Endometrial microvascular endothelial cells (primary cell): ENCODE data around the gene ADCYAP1R1. TPM values are rescaled to one million over a fixed set of nuclear protein-coding genes. Genes with fewer than 3 reads are reported as not detected.

ENCODE experiments used
- in situ Hi-C: cut with HindIII; loops from 2 replicates; pipeline ENCODE4 v1.10.0; 2017; ENCODE audit warnings: low sequenced_read_pairs, low pct_unique_long_range_greater_than_20kb; ENCODE audit errors: inconsistent ontology term
- total RNA-seq: library from RNA; depleted of rRNA; stranded (reverse); fragments of >200 nt; gene quantifications from one replicate; pipeline ENCODE4 v1.2.3, GENCODE V29; 2015; ENCODE audit errors: inconsistent ontology term

The ADCYAP1R1 gene
- total RNA-seq, 1 donor from 2014 or later = not detected

DNA sequence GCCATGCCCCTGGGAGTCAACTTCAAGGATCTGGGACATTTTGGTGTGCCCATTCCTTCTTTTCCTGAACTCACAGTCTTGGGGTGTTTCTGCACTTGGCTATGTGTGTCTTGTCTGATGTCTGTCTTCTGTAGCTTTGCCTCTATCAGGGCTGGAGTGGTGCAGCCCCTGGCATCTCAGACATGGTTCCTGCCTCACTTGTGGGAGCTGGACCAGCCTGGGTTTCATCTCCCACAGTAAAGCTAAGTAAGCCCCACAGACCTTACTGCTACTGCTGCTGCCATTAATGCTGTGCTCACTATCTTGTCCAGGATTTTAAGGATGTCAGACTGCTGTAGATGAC is 59.0 kb downstream of the ADCYAP1R1 start:
- in situ Hi-C loops = loop anchor here (25.0 kb wide), 1 partner anchor 324 kb away; no protein-coding TSS in a partner anchor

DNA sequence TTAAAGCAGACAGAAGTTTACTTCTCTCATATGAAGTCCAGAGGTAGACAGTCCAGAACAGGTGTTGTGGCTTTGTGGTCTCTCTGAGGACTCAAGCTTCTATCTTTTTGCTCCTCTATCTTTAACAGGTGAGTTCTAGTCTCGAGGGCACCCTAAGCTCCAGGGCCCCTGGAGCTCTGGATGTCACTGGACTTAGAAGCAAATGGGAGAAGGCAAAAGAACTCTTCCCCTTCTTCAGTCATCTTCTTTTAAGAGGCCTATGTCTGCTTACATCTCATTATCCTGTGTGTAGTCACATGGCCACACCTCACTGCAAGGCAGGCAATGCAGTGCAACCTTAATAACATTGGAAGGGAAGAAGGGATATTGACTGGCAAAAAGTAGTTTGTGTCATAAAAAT is 61.6 kb downstream of the ADCYAP1R1 start:
- in situ Hi-C loops = loop anchor here (25.0 kb wide), 1 partner anchor 326 kb away; no protein-coding TSS in a partner anchor

DNA sequence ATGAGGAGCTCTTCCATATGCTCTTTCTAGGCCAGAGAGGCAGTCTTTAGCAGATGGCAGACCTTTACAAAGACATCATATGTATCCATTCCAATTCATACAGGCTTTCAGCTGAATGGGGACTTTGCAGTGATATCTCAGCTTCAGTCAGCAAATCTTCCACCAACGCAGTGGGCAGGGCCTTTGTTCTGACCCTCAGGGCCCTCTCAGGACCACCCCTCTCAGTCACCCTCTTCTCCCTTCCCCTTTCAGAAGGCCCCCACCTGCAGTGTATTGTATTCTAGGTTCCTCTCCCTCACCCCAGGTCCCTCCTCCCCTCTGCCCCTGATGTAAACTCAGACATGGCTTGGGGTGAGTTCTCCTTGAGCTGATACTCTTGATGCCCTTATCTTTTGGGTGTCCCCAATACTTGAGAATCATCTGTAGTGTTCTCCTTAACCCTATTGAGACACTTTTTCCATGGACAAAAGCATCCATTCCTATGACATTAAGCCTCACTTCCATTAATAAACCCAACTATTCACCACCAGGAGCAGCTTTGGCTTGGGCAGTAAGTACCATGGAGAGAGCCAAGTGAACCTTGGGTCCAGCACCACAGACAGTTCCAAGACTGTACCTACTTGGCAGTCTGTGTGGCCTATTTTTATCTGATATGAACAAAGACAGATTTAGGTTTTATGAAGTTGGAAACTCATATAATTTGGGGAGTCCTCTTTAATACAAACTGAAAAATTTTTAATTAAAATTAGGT is 62.7 kb downstream of the ADCYAP1R1 start:
- in situ Hi-C loops = loop anchor here (25.0 kb wide), 1 partner anchor 327 kb away; no protein-coding TSS in a partner anchor

DNA sequence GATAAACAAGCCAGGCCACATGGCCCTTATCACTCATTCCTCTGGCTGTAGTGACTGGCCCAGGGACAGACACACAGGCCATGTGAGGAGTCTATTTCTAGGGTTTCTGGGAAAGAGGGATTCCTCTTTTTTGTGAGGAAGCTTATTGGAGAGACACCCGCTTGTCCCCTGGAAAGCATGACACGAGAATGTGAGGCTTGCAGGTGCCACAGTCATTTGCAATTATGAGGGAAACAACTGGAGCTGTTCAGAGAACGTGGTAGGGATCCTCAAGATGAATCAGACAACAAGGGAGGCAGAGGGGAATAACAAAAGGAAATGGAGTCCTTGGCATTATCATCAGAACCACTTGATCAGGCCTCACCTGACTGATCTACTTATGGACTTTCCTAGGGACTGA is 64.5 kb downstream of the ADCYAP1R1 start:
- in situ Hi-C loops = loop anchor here (25.0 kb wide), 1 partner anchor 329 kb away; no protein-coding TSS in a partner anchor

DNA sequence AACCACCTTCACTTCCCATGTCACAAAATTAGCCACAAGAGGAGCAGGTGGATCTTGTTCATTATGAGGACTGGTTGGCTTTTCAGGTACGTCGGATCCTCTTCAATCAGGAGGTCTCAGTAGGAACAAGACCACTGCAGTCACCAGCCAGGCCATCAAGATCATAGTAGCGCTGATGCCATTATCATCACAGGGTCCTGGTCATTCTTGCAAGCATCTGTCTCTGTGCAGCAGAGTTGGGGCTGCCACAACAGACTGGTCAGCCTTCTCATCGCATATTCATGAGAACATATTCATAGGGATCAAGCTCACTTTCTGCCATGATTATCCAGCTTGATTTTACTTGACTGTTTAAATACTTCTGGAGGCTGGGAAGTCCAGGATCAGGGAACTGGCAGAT is 67.1 kb downstream of the ADCYAP1R1 start:
- in situ Hi-C loops = loop anchor here (25.0 kb wide), 1 partner anchor 332 kb away; no protein-coding TSS in a partner anchor

DNA sequence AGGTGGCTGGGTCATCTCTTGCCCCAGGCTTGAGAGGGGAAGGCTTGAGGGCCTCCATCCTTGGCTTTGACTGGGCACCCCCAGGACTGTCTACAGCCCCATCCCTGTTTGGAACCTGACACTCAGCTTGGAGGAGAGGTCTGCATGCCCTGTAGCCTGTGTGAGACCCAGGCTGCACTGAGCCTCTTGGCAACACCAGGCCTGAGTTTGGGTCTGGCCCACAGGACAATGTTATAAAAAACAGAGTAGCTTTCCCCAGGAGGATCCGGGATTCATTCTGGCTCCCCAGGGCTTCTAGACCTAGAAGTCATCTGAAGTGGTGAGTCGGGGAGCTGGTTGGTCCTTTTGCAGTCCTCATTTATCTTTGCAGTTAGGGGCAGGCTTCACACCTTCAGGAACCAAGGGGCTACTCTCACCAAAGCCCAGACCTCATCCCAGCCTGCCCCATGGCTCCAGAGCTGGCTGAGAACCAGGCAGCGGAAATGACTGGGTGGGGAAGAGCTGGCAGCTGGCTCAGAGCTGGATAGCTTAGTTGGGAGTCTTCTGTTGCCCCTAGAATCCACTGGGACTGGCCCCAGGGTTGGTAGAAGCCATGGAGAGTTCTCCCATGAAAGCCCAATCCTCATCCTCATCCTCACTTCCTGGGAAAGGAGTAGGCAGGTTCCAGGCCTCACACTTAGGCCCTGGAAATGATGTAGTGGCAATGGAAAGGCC is 68.8 kb downstream of the ADCYAP1R1 start:
- in situ Hi-C loops = loop anchor here (25.0 kb wide), 1 partner anchor 334 kb away; no protein-coding TSS in a partner anchor

DNA sequence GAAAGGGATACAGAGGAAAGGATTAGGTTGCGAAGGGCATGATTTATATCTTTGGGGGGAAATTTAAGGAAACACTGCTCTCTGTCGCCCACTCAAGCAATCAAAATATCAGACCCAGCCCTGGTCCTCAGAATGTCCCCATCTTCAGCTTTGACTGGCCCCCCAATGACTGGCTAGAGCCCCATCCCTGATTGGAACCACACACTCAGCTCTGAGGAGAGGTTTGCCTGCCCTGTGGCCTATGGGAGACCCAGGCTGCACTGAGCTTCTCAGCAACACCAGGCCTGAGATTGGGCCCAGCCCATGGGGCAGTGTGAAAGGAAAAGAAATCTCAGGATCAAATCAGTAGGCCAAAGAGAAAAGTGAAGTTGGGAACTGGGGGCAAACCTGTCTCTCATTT is 69.5 kb downstream of the ADCYAP1R1 start:
- in situ Hi-C loops = loop anchor here (25.0 kb wide), 1 partner anchor 334 kb away; no protein-coding TSS in a partner anchor

DNA sequence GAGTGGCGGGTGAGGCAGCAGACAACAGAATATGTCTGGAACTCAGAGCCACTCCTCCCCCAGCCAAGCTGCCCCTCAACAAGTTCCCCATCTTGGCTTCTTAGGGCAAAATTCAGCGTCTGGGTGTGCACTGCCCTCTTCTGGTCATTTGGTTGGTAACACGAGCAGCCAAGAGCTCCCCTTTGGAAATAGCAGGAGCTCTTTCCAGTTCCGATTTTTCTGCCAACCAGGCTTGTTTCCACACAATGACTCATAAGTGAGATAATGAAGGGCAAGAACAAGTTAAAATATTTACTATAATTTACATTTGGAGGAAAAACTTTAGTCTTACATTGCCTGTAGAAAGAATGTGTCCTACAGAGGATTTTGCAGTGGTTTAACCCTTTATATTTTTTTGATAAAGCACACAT is 70.5 kb downstream of the ADCYAP1R1 start:
- in situ Hi-C loops = loop anchor here (25.0 kb wide), 1 partner anchor 335 kb away; no protein-coding TSS in a partner anchor

DNA sequence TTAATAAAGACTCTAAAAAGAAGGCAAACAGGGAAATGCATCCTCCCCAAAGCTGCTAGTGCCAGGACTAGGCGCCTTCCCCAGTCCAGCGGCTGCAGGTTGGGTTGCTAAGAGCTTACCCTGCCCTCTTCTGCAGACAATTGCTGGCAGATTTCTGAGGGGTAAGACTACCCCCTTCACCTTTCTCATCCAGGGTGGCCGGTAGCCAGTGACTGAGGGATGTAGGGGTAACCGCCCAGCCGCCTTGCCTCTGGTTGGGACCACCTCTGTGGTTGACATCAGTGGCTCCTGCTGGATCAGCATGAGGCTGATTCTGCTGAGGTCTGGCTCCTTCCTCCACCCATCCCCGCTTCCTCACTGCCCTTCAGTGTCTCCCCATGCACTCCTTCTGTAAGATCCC is 71.2 kb downstream of the ADCYAP1R1 start:
- in situ Hi-C loops = loop anchor here (25.0 kb wide), 1 partner anchor 336 kb away; no protein-coding TSS in a partner anchor

DNA sequence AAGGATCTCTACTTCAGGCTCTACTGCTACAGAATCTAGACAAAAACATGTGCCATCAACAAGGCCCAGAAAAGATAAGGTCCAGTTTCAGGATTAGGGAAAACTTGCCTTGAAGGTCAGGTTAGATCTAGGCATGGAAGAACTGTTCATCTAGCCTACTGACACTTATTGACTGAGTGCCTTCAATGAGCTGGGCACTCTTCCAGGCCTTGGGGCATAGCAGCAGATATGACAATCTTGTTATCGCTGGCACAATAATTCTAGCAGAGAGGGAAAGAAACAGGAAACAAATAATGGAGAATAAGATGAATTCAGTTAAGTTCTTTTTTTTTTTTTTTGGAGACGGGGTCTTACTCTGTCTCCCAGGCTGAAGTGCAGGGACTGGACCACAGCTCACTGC is 71.6 kb downstream of the ADCYAP1R1 start:
- in situ Hi-C loops = loop anchor here (25.0 kb wide), 1 partner anchor 336 kb away; no protein-coding TSS in a partner anchor

DNA sequence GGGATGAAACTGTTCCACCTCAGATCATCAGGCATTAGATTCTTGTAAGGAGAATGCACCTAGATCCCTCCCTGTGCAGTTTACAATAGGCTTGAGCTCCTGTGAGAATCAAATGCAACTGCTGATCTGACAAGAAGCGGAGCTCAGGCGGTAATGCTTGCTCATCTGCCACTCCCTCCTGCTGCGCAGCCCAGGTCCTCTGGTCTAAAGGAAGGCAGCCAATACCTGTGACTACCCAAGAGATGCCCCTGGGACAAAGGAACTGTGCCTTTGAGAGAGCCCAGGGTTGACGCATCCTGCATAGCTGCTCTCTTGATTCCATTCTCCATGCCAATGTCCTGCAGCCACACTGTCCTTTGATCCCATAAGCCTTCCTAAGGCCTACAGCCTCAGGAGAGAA is 73.1 kb downstream of the ADCYAP1R1 start:
- in situ Hi-C loops = no loop called here

DNA sequence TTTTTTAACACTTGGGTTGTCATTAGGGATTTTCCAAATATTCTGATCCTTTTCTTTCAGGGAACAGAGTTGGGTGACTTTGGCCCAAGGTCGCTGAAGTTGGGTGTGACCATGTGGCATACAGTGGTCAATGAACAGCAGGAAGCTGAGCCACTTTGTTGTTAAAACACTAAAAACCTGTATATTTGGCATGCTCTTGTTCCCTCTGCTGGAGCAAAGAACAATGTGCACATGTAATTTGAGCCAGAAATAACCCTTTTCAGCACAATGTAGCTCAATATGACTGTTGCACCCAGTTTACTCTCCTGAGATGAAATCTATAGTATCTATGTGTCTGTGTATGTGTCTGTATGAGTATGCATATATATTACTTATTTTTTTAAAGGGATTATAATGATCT is 74.9 kb downstream of the ADCYAP1R1 start:
- in situ Hi-C loops = no loop called here

DNA sequence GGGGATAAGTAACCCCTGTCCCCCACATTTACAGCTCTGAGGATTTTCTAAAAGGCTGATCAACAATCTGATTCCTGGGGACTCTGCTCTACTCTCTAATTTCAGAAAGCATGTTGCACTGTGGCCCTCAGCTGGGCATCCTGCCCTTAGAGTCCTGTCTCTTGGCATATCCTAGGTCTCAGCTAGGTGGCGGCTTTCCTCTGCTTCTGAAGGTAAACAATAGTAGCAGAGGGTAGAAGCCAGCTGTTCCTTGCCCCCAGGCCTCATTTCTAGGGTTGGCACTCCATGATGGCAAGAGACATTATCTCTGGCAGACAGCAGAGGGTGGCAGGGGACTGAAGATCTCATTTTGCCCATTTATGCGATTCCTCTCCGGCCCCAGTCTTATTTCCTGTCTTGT is 77.0 kb downstream of the ADCYAP1R1 start:
- in situ Hi-C loops = no loop called here

DNA sequence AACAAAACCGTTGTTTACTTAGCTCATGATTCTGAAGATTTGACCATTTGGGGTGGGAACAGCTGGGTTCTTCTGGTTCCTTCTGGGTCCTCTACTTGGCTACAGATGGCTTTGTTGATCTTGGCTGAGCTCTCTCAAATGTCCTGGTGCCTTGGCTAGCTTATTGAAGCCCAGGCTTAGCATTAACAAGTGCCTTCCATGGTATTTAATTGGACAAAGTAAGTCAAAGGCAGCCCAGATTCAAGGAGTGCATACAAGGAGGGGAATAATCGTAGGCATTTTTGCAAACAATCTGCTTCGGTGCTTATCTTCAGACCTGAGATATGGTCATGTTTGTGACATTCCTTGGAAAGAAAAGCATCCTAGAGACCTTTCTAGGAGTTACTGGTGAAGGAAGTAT is 81.4 kb downstream of the ADCYAP1R1 start:
- in situ Hi-C loops = no loop called here

DNA sequence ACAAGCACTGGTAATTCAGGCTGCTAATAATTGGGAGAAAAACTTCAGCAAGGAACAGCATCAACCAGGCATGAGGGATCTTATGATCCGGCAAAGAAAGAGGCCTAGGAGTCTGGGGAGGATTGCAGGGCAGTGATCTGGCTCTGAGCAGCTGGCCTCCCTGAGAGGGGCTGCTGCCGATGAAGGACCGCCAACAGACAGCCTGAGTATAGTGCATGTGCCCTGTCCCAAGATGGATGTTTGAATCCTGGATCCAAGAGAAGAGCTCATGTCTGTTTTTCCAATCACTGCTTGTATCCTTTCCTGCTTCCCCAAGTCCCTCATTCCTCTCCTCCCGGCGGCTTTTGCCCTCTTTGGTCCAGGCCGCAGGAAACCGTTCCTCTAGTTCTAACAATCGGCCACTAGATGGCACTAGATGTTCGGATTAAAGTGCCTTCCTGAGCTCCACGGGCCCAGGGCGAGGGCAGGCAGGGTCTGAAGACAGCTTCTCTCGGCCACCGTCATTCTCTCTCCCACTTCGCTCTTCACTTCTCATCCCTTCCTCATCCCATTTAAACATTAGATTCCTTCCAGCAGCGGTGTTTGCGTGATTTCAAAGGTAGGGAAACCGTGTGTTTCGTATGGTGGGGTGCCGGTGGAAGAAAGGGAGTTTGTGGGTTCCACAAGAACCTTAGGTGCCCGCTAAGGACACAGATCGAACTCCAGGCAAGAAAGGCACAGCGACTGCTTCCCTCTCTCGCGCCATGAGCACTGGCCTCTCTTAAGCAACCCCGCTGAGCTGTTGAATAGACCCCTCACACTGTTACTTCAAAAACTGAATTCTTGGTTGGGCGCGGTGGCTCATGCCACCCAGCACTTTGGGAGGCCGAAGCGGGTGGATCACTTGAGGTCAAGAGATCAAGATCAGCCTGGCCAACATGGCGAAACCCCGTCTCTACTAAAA is 82.4 kb downstream of the ADCYAP1R1 start:
- in situ Hi-C loops = no loop called here

DNA sequence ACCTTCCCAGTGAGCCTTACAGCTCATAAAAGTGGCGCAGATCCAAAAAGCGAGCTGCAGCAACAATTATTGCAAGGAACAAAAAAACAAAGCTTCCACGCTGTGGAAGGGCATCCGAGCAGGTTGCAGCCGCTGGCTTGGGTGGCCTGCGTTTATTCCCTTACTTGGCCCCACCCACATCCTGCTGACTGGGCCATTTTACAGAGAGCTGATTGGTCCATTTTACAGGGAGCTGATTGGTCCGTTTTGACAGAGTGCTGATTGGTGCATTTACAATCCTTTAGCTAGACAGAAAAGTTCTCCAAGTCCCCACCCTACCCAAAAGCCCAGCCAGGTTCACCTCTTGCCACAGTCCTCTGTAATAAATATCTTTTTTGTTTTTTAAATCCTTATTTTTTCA is 85.1 kb downstream of the ADCYAP1R1 start:
- in situ Hi-C loops = no loop called here

DNA sequence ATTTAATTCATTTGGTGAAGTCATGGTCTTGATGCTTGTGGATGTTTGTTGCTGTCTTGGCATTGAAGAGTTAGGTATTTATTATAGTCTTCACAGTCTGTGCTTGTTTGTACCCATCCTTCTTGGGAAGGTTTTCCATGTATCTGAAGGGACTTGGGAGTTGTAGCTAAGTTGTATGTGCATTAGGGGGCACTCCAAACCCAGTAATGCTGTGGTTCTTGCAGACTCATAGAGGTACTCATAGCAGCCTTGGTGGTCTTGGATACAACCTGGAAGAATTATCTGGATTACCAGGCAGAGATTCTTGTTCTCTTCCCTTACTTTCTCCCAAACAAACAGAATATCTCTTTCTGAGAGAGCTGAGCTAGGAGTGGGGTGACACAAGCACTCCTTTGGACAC is 93.2 kb downstream of the ADCYAP1R1 start:
- in situ Hi-C loops = no loop called here

DNA sequence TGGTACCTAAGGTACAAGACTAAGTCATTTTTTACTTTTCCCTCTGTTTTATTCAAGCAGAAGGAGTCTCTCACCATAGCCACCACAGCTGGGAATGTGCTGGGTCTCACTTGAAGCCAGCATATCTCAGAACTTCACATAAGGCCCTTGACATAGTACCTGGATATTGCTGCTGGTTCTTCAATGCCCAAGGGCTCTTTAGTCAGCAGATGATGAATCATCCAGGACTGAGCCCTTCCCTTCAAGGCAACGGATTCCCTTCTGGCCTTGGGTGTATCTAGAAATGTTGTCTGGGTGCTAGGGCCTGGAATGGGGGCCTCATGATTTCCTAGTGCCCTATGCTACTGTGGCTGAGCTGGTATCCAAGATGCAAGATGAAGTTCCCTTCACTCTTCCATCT is 93.9 kb downstream of the ADCYAP1R1 start:
- in situ Hi-C loops = no loop called here

DNA sequence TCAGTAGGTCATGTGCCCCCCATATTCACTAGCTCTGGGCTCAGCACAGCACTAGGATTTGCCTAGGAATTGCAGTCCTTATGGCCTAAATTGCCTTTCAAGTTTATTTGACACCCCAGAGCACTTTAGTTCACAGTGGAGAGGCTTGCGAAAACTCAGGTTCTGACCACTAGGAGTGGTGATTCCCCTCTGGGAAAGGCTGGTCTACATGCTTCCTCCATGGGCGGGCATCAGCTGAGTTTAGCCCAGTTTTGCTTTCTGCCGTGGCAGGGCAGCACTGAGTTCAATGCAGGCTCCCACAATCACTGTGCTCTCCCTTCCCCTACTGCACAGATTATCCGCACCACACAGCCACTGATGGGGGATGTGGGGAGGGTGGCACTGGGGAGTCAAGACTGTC is 94.4 kb downstream of the ADCYAP1R1 start:
- in situ Hi-C loops = no loop called here
